Panc1 (cell line): ENCODE results near the gene ADPRHL1. TPM values are rescaled to one million over a fixed set of nuclear protein-coding genes. Genes with fewer than 3 reads are reported as not detected.

Experiments
- ATAC-seq: fragments of 200-7000 bp; cut with Tn5 transposase; 2 replicates; pipeline ENCODE4 v1.9.1; 2020; ENCODE audit warnings: mild to moderate bottlenecking, moderate library complexity
- BruUV-seq: library from RNA; stranded (reverse); fragments of 400-500 nt; replicated peaks from 2 replicates; lab custom pipeline; 2021; lab: Mats Ljungman, UMichigan
- CTCF ChIA-PET: fragments of 300-600 bp; sonication (Branson Sonifier 250); formaldehyde crosslinking; loops from one replicate; lab custom pipeline; 2022; ENCODE audit warnings: antibody characterized with exemption; lab: Charles Lee
- POLR2A ChIA-PET: fragments of 300-600 bp; sonication (Branson Sonifier 250); formaldehyde crosslinking; loops from one replicate; lab custom pipeline; 2022; ENCODE audit warnings: antibody characterized with exemption; lab: Charles Lee
- DNase-seq: peaks from one replicate; pipeline ENCODE4 v3.0.0-alpha.2; 2010; ENCODE audit warnings: low read depth, low spot score
- H3K27ac ChIP-seq: 2 replicates; pipeline ENCODE4 v1.5.1; 2011; ENCODE audit warnings: mild to moderate bottlenecking, low read length, inconsistent platforms
- H3K27me3 ChIP-seq: fragments of 200-500 bp; sonication (Bioruptor generic); 2 replicates; pipeline ENCODE4 v1.6.0; 2014; ENCODE audit warnings: low read length, inconsistent platforms; ENCODE audit not compliant: control insufficient read depth, insufficient read depth
- H3K36me3 ChIP-seq: fragments of 200-500 bp; sonication (Bioruptor generic); 2 replicates; pipeline ENCODE4 v1.5.1; 2014; ENCODE audit warnings: inconsistent platforms, mild to moderate bottlenecking, low read length, moderate library complexity; ENCODE audit not compliant: control insufficient read depth, insufficient read depth
- H3K4me1 ChIP-seq: 2 replicates; pipeline ENCODE4 v1.5.1; 2011; ENCODE audit warnings: inconsistent platforms, mild to moderate bottlenecking, low read length, moderate library complexity; ENCODE audit not compliant: control insufficient read depth, insufficient read depth
- H3K4me3 ChIP-seq, 2 experiments: 2 replicates each; pipeline ENCODE4 v1.5.1; 2011 to 2012; ENCODE audit warnings: low read depth in 2 of 2, low read length in 2 of 2, mild to moderate bottlenecking in 2 of 2, inconsistent platforms in 1 of 2, moderate library complexity in 1 of 2
- H3K9me3 ChIP-seq: fragments of 200-500 bp; sonication (Bioruptor generic); 2 replicates; pipeline ENCODE4 v1.5.1; 2014; ENCODE audit warnings: low read depth, mild to moderate bottlenecking, inconsistent platforms, low read length, moderate library complexity; ENCODE audit not compliant: control insufficient read depth, insufficient read depth
- CTCF ChIP-seq: fragments of 450-650 bp; IDR thresholded peaks from 2 replicates; pipeline ENCODE4 v1.5.1; 2017; ENCODE audit warnings: mild to moderate bottlenecking
- POLR2AphosphoS5 ChIP-seq: IDR thresholded peaks from 2 replicates; pipeline ENCODE4 v1.6.1; 2012; ENCODE audit warnings: mild to moderate bottlenecking, low read depth, low read length, moderate library complexity
- REST ChIP-seq, 2 experiments: IDR thresholded peaks; 2 replicates each; pipeline ENCODE4 v1.6.1; 2011 to 2012; ENCODE audit warnings: low read depth in 2 of 2, control low read depth in 1 of 2, low read length in 1 of 2, mild to moderate bottlenecking in 1 of 2, moderate library complexity in 1 of 2; ENCODE audit not compliant: insufficient read depth in 1 of 2
- SIN3A ChIP-seq: IDR thresholded peaks from 2 replicates; pipeline ENCODE4 v1.6.1; 2012; ENCODE audit warnings: low read depth, mild to moderate bottlenecking, low read length, moderate library complexity, borderline replicate concordance; ENCODE audit not compliant: insufficient read depth
- TCF7L2 ChIP-seq: IDR thresholded peaks from 2 replicates; pipeline ENCODE4 v1.6.1; 2011; ENCODE audit warnings: mild to moderate bottlenecking, low read depth, low read length, inconsistent platforms
- in situ Hi-C: cut with HindIII; loops from 2 replicates; pipeline ENCODE4 v1.10.0; 2016; ENCODE audit warnings: low sequenced_read_pairs, low pct_unique_long_range_greater_than_20kb
- intact Hi-C: fragments of 100-400 bp; cut with micrococcal nuclease; formaldehyde crosslinking; loops from one replicate; pipeline ENCODE4 v1.10.0; 2022; ENCODE audit not compliant: unreplicated experiment
- total RNA-seq: library from RNA; stranded (reverse); gene quantifications from one replicate; pipeline ENCODE4 v1.2.1, GENCODE V29; 2021; ENCODE audit not compliant: unreplicated experiment

The ADPRHL1 gene
- total RNA-seq, 1 experiment from 2014 or later: 4.8 TPM

- DNase-seq: no peak
- H3K27ac ChIP-seq: no peak overlapping the region
- no TSS peak for BruUV-seq
- ChIA-PET POLR2A (no interaction called here), CTCF (interaction anchor here (0.6 kb wide), 1 partner anchor 21 kb away, joined by 3 read pairs; no protein-coding TSS in a partner anchor)
- intact Hi-C loops (no loop called here), in situ Hi-C loops (no loop called here)
- no peak for ATAC-seq
- TF ChIP-seq CTCF: no peak
- TF ChIP-seq REST (IDR thresholded peaks at IDR 0.05; ENCODE audit: insufficient read depth in 1 of 2, low read depth in 2 of 2, low read length in 1 of 2): no peak
- TF ChIP-seq TCF7L2: no peak
- TF ChIP-seq SIN3A: no peak
- TF ChIP-seq POLR2AphosphoS5: no peak
- H3K36me3 ChIP-seq: no peaks in the 10 kb centered on the region; the same call in 1 of the 2 replicates
- H3K9me3 ChIP-seq: no peaks in the 10 kb centered on the region
- H3K4me1 ChIP-seq: no peaks in the 10 kb centered on the region
- H3K27me3 ChIP-seq: no peaks in the 10 kb centered on the region
- H3K4me3 ChIP-seq: no peak overlapping the region
Observed at GRCh38 chr13:113470073-113470472, 16.8 kb upstream of the ADPRHL1 start.

GRCh38 chr13:113469582-113469981 is 16.3 kb upstream of the ADPRHL1 start:
- no peaks in the 10 kb centered on the region for H3K4me1 ChIP-seq
- H3K27ac ChIP-seq: no peak overlapping the region
- H3K36me3 ChIP-seq: no peaks in the 10 kb centered on the region; the same call in 1 of the 2 replicates
- ChIA-PET CTCF (no interaction called here), POLR2A (no interaction called here)
- no peak overlapping the region for H3K4me3 ChIP-seq
- DNase-seq (no peak), ATAC-seq (no peak)
- no peaks in the 10 kb centered on the region for H3K27me3 ChIP-seq
- in situ Hi-C loops: no loop called here
- H3K9me3 ChIP-seq: no peaks in the 10 kb centered on the region
- no TSS peak for BruUV-seq
- no peak for TF ChIP-seq REST (IDR thresholded peaks at IDR 0.05; ENCODE audit: insufficient read depth in 1 of 2, low read depth in 2 of 2, low read length in 1 of 2)
- no peak for TF ChIP-seq TCF7L2
- TF ChIP-seq SIN3A: no peak
- TF ChIP-seq CTCF: no peak
- no peak for TF ChIP-seq POLR2AphosphoS5
- intact Hi-C loops: no loop called here
